Prostate gland (tissue), 2 donors: Measurements from ENCODE around the gene TBL1X. TPM values are rescaled to one million over a fixed set of nuclear protein-coding genes. Genes with fewer than 3 reads are reported as not detected.

Source experiments
- DNase-seq: peaks from one replicate; pipeline ENCODE4 v3.0.0-alpha.2; 2019; ENCODE audit warnings: low spot score
- H3K27ac ChIP-seq, 2 donors: fragments of 200-600 bp; sonication (generic); 2 replicates each; pipeline ENCODE4 v1.5.1; 2017 to 2019
- H3K27me3 ChIP-seq: fragments of 200-600 bp; sonication (generic); replicated peaks from 2 replicates; pipeline ENCODE4 v1.5.1; 2019; ENCODE audit not compliant: insufficient read depth
- H3K36me3 ChIP-seq, 2 donors: fragments of 200-600 bp; sonication (generic); 1 replicate in 1 of 2; 2 replicates in 1 of 2; pipeline versions ENCODE4 v1.5.1 to v1.8.1; 2017 to 2019
- H3K4me1 ChIP-seq: fragments of 200-600 bp; sonication (generic); replicated peaks from 2 replicates; pipeline ENCODE4 v1.5.1; 2019
- H3K4me3 ChIP-seq, 2 donors: fragments of 200-600 bp; sonication (generic); 2 replicates each; pipeline ENCODE4 v1.5.1; 2017 to 2019
- H3K9me3 ChIP-seq: fragments of 200-600 bp; sonication (generic); 2 replicates; pipeline ENCODE4 v1.5.1; 2017
- POLR2A ChIP-seq: fragments of 450-650 bp; IDR thresholded peaks from one replicate; pipeline ENCODE4 v1.6.1; 2016; ENCODE audit warnings: antibody characterized with exemption, mild to moderate bottlenecking
- POLR2AphosphoS5 ChIP-seq: sonication (generic); formaldehyde crosslinking; IDR thresholded peaks from one replicate; pipeline ENCODE4 v1.6.1; 2017; ENCODE audit warnings: antibody characterized with exemption
- WGBS: methylation state at CpG from one replicate; pipeline ENCODE4 v1.1.5; 2018; 5-methylcytosine and 5-hydroxymethylcytosine counted together
- intact Hi-C: fragments of 100-400 bp; cut with DNase I; formaldehyde crosslinking; loops from one replicate; pipeline ENCODE4 v1.14.2; 2022
- total RNA-seq, 2 donors: library from RNA; depleted of rRNA; stranded (reverse); fragments of >200 nt; gene quantifications; one replicate each; pipeline ENCODE4 v1.1.0, GENCODE V29; 2016
- TF ChIP-seq, protein P1 (sequence below), 4 experiments: fragments of 200-600 bp in 2 of 4; fragments of 450-650 bp in 2 of 4; sonication (generic) in 2 of 4; IDR thresholded peaks; 1 replicate in 3 of 4; 2 replicates in 1 of 4; pipeline ENCODE4 v1.5.1; 2016 to 2019; ENCODE audit warnings: antibody characterized with exemption in 4 of 4, mild to moderate bottlenecking in 2 of 4, moderate library complexity in 2 of 4

The TBL1X gene
- total RNA-seq, 2 donors from 2014 or later: 23.2 to 76.9 TPM

DNA sequence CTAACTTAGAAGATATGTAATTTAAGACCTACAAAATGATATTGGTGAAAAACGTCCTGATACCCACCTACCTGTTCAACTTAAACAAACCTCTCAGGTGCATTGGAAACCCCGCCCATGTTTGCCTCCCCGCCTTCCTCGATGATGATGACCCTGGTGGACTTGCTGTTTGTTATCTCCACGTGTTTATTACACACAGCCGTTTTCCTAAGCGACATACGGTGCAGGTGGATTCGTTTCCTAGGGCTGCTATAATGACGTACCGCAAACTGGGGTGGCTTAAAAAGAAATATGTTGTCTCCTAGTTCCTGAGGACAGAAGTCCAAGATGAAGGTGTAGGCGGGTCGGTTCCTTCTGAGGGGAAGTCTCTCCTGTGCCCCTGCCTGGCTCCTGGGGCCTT, 190.1 kb downstream of the TBL1X start:
- Histone ChIP-seq H3K27me3 (no peaks in the 10 kb centered on the region), H3K4me3 (no peak overlapping the region), H3K36me3 (no peaks in the 10 kb centered on the region), H3K27ac (no peak overlapping the region), H3K9me3 (no peaks in the 10 kb centered on the region), H3K4me1 (no peaks in the 10 kb centered on the region)
- DNase-seq: no peak
- TF ChIP-seq, protein P1, sequence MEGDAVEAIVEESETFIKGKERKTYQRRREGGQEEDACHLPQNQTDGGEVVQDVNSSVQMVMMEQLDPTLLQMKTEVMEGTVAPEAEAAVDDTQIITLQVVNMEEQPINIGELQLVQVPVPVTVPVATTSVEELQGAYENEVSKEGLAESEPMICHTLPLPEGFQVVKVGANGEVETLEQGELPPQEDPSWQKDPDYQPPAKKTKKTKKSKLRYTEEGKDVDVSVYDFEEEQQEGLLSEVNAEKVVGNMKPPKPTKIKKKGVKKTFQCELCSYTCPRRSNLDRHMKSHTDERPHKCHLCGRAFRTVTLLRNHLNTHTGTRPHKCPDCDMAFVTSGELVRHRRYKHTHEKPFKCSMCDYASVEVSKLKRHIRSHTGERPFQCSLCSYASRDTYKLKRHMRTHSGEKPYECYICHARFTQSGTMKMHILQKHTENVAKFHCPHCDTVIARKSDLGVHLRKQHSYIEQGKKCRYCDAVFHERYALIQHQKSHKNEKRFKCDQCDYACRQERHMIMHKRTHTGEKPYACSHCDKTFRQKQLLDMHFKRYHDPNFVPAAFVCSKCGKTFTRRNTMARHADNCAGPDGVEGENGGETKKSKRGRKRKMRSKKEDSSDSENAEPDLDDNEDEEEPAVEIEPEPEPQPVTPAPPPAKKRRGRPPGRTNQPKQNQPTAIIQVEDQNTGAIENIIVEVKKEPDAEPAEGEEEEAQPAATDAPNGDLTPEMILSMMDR (IDR thresholded peaks at IDR 0.05): no peak
- no peak for TF ChIP-seq POLR2AphosphoS5
- TF ChIP-seq POLR2A: no peak
- WGBS: 86% methylated on average over 13 of the region's 13 CpGs
- intact Hi-C loops: no loop called here

DNA sequence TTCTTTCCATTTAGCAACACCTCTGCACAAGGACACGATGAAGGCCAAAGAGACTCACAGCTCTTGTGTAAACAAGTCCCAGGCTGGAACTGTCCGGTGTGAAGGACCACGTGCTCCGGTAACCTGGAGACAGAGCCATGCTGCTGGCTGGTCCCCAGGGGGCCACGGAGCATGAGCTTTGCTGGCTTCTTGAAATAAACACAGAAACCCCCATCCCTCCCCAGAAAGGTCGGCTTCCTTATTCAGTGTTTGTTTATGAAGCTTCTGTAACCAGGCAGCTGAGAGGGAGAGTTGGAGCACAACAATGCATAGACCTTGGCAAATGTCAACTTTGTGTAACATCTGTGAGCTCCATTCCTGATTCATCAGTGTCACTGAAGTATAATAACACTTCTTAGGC, 191.4 kb downstream of the TBL1X start:
- Histone ChIP-seq H3K4me1 (no peaks in the 10 kb centered on the region), H3K36me3 (no peaks in the 10 kb centered on the region), H3K27ac (no peak overlapping the region), H3K4me3 (no peak overlapping the region), H3K27me3 (no peaks in the 10 kb centered on the region), H3K9me3 (no peaks in the 10 kb centered on the region)
- no peak for DNase-seq
- intact Hi-C loops: no loop called here
- 3% methylated on average over 3 of the region's 6 CpGs for WGBS
- TF ChIP-seq, protein P1 (IDR thresholded peaks at IDR 0.05): no peak
- TF ChIP-seq POLR2A: no peak
- no peak for TF ChIP-seq POLR2AphosphoS5

DNA sequence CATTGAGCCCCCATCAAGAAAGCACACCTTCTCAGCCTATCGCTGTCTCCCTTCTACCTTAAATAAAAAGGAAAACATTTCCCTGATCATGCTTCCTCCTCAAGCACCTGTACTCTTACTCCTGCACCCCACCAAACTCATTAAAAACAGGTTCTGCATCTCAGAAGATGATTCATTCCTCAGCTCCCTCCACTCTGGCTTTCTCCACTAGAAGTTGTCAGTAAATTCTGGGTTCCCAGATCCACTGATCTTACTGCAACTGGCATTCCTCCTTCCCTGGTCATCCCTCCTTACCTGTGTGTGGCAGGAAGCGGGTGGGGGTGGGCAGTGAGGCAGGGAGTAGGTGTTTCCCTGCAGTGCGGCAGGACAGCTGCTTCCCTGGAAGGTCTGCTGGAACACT, 192.0 kb downstream of the TBL1X start:
- Histone ChIP-seq H3K4me1 (no peaks in the 10 kb centered on the region), H3K36me3 (no peaks in the 10 kb centered on the region), H3K27me3 (no peaks in the 10 kb centered on the region), H3K4me3 (no peak overlapping the region), H3K27ac (no peak overlapping the region), H3K9me3 (no peaks in the 10 kb centered on the region)
- intact Hi-C loops: no loop called here
- DNase-seq: no peak
- 67% methylated on average over 3 of the region's 3 CpGs for WGBS
- TF ChIP-seq POLR2AphosphoS5: no peak
- TF ChIP-seq, protein P1 (IDR thresholded peaks at IDR 0.05): no peak
- no peak for TF ChIP-seq POLR2A

DNA sequence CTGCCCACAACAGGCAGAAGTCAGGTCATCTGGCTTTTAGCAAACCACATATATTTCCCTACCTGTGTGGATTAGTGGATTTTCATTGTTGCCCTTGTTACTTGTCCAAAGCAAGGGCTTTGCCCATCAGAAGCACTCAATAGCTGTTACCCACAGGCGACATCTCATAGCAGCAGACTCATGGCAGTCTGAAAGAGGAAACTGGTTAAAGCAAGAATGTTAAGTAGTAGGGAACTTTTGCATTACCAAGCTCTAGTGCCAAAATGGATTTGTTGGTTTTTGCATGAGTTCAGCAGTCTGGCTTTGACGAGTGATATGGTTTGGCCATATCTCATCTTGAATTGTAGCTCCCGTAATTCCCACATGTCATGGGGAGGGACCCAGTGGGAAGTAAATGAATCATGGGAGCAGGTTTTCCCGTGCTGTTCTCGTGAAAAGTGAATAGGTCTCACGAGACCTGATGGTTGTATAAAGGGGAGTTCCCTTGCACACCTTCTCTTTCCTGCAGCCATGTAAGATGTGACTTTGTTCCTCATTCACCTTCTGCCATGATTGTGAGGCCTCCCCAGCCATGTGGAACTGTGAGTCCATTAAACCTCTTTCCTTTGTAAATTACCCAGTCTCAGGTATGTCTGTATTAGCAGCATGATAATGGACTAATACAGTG, 192.9 kb downstream of the TBL1X start:
- WGBS: 93% methylated on average over 6 of the region's 6 CpGs
- no peaks in the 10 kb centered on the region for H3K9me3 ChIP-seq
- DNase-seq: no peak
- intact Hi-C loops: no loop called here
- H3K36me3 ChIP-seq: no peaks in the 10 kb centered on the region
- no peaks in the 10 kb centered on the region for H3K4me1 ChIP-seq
- no peak overlapping the region for H3K27ac ChIP-seq
- no peaks in the 10 kb centered on the region for H3K27me3 ChIP-seq
- no peak overlapping the region for H3K4me3 ChIP-seq
- TF ChIP-seq POLR2AphosphoS5 (no peak), POLR2A (no peak)
- TF ChIP-seq, protein P1 (IDR thresholded peaks at IDR 0.05): no peak

DNA sequence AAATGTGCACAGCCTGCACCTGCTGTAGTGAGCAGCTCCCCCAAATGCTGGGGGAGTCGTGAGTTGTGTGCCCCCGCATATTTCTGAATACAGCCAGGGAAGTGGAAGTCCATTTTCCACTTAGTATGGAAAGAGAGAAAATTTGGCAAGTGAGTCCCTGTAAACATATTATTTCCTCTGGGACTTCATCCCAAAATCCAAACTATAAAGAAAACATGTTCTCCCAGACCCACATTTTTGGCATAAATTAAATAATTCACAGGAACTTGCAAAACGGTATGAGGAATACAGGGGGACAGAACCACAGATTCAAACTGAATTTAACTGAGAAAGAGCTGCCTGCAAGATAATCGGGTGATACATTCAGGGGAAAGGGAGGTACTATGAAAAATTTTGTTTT, 193.6 kb downstream of the TBL1X start:
- Histone ChIP-seq H3K4me1 (no peaks in the 10 kb centered on the region), H3K4me3 (no peak overlapping the region), H3K27me3 (no peaks in the 10 kb centered on the region), H3K27ac (no peak overlapping the region), H3K9me3 (no peaks in the 10 kb centered on the region), H3K36me3 (no peaks in the 10 kb centered on the region)
- TF ChIP-seq POLR2A: no peak
- TF ChIP-seq, protein P1 (IDR thresholded peaks at IDR 0.05): no peak
- TF ChIP-seq POLR2AphosphoS5: no peak
- DNase-seq: no peak
- WGBS: 44% methylated on average over 4 of the region's 4 CpGs
- intact Hi-C loops: no loop called here
